ENCODE measurements around the gene CERS6.
"Not testable (repeated sequence)": the region's sequence is repeated elsewhere in the genome, so short reads cannot be mapped to it uniquely, and the experiment has no call there.

The CERS6 gene

DNA sequence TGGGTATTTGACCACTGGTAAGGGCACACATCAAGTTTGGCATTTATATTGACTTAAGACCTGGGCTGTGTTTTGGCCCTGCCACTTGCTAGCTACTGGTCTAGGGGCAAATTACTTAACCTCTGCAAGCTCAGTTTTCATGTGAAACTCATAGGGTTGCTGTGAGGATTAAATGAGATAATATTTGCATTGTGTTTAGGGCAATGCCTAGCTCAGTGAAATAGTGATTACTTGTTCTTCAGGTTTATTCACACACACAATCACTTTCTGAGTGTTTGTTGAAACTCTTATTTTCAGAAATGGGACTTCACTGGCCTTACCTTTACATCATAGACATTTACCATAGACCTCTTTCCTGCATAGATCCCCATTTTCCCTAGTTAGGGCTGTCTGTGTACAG is 12.3 kb downstream of the CERS6 start:
- DNase-seq (ENCODE audit: low spot score): no peak

DNA sequence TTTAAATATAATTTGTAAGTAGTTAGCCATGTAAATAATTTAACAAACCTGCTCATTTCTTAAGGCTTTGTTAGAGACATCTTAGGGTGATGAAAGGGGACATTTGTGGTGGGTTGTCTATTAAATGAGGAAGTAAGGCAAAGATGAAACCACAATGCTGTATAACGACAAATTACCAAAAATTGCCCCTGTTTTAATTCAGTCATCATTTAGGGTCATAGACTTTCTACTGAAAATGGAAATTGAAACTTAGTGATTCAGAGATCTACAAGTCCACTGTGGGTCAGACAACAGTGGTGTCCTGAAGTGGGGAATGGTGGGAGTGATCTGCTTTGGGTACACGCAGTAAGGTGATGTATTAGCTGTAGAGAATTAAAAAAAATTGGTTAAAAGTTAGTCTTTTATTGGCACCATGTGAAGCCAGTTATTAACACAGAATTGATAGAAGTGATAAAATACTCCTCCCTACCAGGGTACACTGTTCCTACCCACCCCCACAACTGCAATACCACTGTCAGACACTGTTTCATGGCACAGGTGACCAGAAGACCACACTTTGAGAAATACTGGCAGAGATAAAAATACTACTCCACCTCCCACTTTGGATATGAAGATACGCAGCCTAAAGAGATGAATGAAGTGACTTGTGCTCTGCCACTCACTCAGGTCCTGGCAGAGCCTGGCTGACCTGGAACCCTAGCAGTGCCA is 13.4 kb downstream of the CERS6 start:
- DNase-seq (ENCODE audit: low spot score): no peak

DNA sequence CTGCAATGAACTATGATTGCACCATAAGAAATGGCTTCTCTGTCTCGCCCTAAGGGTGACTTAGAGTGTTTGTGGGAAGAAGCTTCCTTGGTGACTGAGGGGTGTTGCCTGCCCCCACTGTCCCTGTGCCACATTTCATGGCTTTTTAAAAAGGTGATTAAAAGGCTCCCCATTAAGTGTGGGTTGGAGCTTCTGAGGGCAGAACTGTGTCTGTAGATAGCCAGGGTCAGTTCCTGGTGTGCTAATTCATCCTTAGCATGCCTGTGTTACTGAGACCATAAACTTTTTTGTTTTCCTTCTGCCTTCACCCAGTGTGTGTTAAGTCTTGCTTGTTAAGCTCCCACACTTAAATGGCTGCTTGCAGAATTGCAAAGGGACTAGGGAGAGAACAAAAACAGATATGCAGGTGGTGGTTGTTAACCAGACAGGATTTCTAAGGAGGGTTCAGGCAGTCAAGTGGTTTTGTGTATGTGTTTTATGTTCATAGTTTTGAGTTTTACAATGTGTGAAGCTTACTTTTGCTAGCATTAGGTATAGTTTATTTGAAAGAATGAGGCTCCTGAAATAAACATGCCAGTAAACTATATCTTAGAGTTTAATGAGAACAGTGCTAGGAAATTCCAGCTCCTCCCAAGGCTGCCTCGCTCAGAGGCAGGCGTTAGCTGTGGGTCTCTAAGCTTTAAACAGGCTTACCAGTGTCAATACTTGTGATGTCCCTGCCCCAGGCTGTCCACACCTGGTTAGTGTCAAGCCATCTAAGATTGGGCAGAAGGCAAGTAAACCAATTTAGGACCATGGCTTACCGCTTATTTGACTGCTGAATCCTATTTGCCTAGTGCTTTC is 14.5 kb downstream of the CERS6 start:
- DNase-seq (ENCODE audit: low spot score): no peak

DNA sequence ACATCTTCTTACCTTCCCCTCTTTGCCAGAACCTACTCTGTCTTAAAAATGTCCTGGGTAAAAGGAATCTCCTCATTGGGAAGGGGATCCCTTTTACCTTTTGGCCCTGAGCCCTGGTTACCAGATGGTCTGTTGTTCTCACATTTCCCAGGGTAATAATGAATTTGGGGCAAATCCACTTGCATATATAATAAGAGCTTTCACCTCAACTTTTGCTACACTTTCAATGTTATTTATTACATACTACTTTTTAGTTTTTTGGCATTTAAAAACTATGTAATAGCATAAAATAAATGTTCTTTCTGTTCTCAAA is 15.0 kb downstream of the CERS6 start:
- DNase-seq (ENCODE audit: low spot score): no peak

DNA sequence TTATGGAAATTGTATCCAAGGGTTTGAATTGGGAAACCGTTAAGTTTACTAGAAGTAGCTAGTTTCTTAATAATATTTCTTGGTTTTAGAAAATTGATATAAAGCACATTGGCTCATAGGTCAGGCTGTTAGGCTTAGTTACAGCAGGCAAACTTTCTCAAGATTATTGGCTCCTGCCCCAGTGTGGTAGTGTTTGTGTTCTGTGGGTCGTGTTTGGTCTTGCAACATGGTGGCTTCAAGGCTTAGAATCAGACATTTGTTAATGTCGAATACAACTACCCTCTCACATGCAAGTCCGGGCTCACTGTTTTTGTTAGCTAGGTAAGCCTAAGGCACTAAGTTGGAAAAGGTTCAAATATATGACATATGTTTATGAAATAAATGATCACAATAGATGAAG is 19.6 kb downstream of the CERS6 start:
- DNase-seq (ENCODE audit: low spot score): no peak

DNA sequence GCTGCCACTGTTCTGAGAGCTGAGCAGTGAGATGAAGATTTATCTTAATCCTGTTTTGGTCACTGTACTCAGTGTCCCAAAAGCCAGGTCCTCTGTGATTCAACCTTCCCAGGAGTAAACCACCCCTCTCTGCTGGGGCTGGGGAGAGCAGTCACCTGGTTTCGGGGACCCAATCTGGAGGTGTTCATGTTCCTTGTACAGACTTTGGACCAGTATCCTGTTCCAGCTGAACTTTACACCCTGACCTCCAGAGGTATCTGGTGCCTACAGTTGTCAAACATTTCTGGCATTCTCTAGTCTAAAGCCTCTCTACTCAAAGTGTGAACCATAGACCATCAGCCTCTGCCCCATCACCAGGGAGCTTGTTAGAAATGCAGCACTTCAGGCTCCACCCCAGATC is 22.1 kb downstream of the CERS6 start:
- DNase-seq (ENCODE audit: low spot score): no peak

DNA sequence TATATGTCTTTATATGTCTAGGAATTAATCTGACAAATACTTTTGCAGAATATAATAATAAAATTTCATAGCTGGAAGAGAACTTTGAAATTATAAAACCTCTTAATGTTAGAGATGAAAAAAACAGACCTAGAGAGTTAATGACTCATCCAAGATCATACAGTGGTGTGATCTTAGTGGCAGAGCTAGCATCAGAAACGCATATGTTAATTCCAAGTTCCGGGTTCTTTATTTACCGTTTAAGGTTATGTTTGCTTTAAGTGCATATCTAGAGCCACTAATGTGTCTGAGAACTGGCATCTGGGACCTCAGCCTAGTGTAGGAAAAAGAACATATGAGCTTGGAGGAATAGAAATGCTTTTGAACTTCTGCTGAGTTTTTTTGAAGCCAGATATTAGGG is 24.3 kb downstream of the CERS6 start:
- no peak for DNase-seq (ENCODE audit: low spot score)

GRCh38 chr2:168480825-168481585 is 24.9 kb downstream of the CERS6 start:
- DNase-seq (ENCODE audit: low spot score): no peak

DNA sequence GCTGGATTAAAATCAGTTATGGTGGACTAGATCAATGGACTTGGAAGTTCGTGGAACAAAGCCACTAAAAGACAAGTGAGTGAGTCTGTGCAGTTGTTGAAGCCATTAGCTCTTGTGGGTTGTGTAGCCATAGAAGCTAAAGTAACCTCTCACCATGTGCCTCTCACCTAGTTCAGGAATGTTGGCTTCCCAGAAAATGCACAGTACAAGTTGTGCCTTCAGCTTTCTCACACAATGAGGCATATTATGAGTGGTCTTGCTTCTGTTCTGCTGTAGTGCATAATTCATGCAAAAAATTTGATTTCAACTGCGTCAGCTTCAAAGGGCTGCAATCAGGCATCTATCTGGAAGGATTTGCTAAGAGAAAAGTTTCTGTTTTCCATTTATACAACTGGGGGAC is 26.2 kb downstream of the CERS6 start:
- DNase-seq (ENCODE audit: low spot score): no peak

GRCh38 chr2:168482952-168483831 is 27.1 kb downstream of the CERS6 start:
- DNase-seq (ENCODE audit: low spot score): no peak

GRCh38 chr2:168486477-168486876 is 30.4 kb downstream of the CERS6 start:
- DNase-seq (ENCODE audit: low spot score): no peak

GRCh38 chr2:168490015-168490874 is 34.2 kb downstream of the CERS6 start:
- DNase-seq (ENCODE audit: low spot score): no peak

DNA sequence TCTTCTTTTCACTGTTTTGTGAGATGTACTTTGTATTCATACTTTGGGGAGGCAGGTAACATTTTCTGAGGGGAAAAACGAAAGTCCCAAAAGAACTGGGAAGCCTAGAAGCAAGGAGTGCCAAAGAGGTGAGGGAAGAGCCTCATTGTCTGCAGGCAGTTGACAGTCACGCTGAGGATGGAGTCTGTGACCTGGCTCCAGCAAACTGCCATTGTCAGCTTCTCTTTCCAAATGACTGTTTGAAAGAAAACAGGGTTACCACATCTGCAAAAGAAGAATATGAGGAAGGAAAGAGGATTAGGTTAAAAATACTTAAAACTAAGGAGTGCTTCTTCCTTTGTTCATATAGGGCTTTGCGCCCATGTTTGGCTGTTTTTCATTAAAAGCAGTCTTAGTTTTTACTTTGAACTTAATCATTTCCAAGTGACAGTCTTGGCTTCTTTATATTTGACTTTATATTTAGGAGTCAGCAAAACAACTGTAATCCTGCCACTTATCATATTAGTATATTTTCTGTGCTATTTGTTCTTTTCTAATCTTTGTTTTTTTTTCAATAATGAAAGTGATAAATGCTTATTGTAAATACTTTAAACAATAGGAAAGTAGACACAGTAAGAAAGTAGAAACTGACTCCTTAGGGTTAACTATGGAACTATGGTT is 35.0 kb downstream of the CERS6 start:
- no peak for DNase-seq (ENCODE audit: low spot score)

DNA sequence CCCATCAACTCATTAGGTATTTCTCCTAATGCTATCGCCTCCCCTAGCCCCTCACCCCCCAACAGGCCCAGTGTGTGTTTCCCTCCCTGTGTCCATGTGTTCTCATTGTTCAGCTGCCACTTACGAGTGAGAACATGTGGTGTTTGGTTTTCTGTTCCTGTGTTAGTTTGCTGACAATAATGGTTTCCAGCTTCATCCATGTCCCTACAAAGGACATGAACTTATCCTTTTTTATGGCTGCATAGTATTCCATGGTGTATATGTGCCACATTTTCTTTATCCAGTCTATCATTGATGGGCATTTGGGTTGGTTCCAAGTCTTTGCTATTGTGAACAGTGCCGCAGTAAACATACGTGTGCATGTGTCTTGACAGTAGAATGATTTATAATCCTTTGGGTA is 35.7 kb downstream of the CERS6 start:
- not testable (repeated sequence) for DNase-seq (ENCODE audit: low spot score)

- not testable (repeated sequence) for DNase-seq (ENCODE audit: low spot score)
These were observed 37.1 kb downstream of the CERS6 start for GRCh38 chr2:168493219-168493618.

- DNase-seq (ENCODE audit: low spot score): no peak
These were observed 38.2 kb downstream of the CERS6 start for GRCh38 chr2:168494190-168494711.

DNA sequence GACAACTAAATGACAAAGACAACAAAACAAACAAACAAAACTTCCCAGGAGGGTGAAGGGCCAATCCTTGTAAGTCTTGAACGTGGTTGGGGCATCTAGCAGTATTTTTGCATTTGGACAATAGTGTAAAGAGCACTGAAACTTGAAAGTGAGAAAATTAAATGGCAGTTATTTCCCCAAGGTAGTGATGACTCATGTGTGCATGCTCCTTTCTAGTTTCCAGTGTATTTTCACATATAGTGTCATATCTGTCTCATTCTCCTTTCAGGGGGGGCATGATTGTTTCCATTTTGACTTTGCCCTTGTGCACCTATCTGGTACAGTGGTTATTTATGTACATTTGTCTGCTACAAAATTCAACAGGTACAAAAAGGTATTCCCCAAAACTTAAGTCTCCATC is 39.5 kb downstream of the CERS6 start:
- DNase-seq (ENCODE audit: low spot score): no peak

GRCh38 chr2:168496906-168497305 is 40.8 kb downstream of the CERS6 start:
- no peak for DNase-seq (ENCODE audit: low spot score)

DNA sequence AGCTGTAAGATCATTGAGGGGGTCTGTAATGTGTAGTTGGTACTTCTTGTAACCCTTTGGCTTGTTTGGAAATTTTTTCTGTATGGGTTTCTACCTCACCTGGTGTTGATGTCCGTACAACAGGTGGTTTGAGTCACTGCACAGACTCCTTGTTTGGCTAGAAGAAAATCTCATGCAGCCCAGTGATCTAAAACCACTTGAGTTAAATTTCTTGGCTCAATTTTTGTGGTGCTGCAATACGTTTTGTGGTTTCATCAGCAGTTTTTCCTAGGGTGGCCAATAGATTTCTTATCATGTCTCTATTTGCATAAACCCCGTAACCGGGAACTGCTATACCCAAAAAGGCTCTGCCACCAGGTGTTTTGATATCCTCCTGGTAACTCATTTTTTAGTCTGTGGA is 43.4 kb downstream of the CERS6 start:
- no peak for DNase-seq (ENCODE audit: low spot score)

DNA sequence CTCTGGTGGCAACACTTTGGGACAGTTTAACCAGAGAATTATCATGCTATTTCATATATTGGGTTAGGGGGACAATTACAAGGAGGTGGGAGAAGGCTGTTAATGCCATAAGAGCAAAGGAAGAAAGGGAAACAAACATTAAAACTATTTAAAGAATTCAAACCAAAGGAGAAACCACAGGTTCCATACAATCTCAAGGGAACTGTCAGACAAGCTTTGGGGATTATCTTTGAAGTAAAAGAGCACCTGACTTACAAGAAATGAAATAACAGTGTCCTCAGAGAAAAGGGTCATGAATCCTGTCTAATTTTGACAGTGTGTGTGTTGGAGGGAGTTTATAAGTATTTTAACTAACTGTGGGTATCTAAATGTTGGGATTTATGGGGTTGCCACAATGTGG is 44.4 kb downstream of the CERS6 start:
- DNase-seq (ENCODE audit: low spot score): no peak
